Activated naive CD4-positive, alpha-beta T cell treated with anti-CD3 and anti-CD28 coated beads, Interleukin-2, amount 10 ng/mL, durations not matched to agents 7 days and 5 days (primary cell): ENCODE data around the gene DDX47.
A peak's percentile ranks its signal among the peaks of the same experiment; 100 is the strongest.
"Not testable (repeated sequence)": the region's sequence is repeated elsewhere in the genome, so short reads cannot be mapped to it uniquely, and the experiment has no call there.

Source experiments
- CTCF ChIA-PET: fragments of 350-600 bp; sonication (Branson Sonifier 250); formaldehyde crosslinking; loops from one replicate; lab custom pipeline; 2021; ENCODE audit warnings: antibody characterized with exemption; lab: Charles Lee
- DNase-seq: peaks from one replicate; pipeline ENCODE4 v3.0.0-alpha.2; 2020
- H3K27ac Mint-ChIP-seq: one replicate; pipeline ENCODE4 v1.8.0; 2021; ENCODE audit warnings: mild to moderate bottlenecking, moderate library complexity, mixed read lengths
- H3K27me3 Mint-ChIP-seq: one replicate; pipeline ENCODE4 v1.8.0; 2021; ENCODE audit warnings: mild to moderate bottlenecking, mixed read lengths
- H3K36me3 Mint-ChIP-seq: one replicate; pipeline ENCODE4 v1.8.0; 2021; ENCODE audit warnings: mixed read lengths
- H3K4me1 Mint-ChIP-seq: one replicate; pipeline ENCODE4 v1.8.0; 2021; ENCODE audit warnings: mixed read lengths
- H3K4me3 Mint-ChIP-seq: one replicate; pipeline ENCODE4 v1.8.0; 2021; ENCODE audit warnings: mild to moderate bottlenecking, moderate library complexity, mixed read lengths
- H3K9me3 Mint-ChIP-seq: one replicate; pipeline ENCODE4 v1.8.0; 2021; ENCODE audit warnings: mixed read lengths

Gene DDX47

GRCh38 chr12:12788675-12789368, 24.3 kb upstream of the DDX47 start:
- H3K4me1 Mint-ChIP-seq, result peaks cover 42% of the 10 kb centered on the region
- peak; percentile 74 for DNase-seq

GRCh38 chr12:12790956-12791355, 22.2 kb upstream of the DDX47 start:
- H3K4me1 Mint-ChIP-seq, result peaks cover 25% of the 10 kb centered on the region
- no peak overlapping the region for H3K27ac Mint-ChIP-seq
- no peak overlapping the region for H3K4me3 Mint-ChIP-seq
- H3K27me3 Mint-ChIP-seq, result no peaks in the 10 kb centered on the region
- CTCF ChIA-PET, result interaction anchor here (1.3 to 5.0 kb wide), 5 partner anchors 13 to 100 kb away, joined by 4 to 29 read pairs (median 12); partner anchors contain the start of gene GPRC5A
- peaks cover 1% of the 10 kb centered on the region for H3K36me3 Mint-ChIP-seq
- DNase-seq, result no peak
- H3K9me3 Mint-ChIP-seq, result no peaks in the 10 kb centered on the region

More at GRCh38 chr12:12788675-12789368, 24.3 kb upstream of the DDX47 start:
- H3K4me3 Mint-ChIP-seq, result peak overlapping the region; percentile 71
- CTCF ChIA-PET, result interaction anchor here (0.5 to 5.0 kb wide), 29 partner anchors 10 to 467 kb away, joined by 3 to 29 read pairs (median 4); partner anchors contain the start of genes DDX47 and GPRC5A
- H3K27ac Mint-ChIP-seq, result peak overlapping the region; percentile 87
- H3K27me3 Mint-ChIP-seq, result peaks cover 3% of the 10 kb centered on the region
- H3K36me3 Mint-ChIP-seq, result peaks cover 1% of the 10 kb centered on the region
- no peaks in the 10 kb centered on the region for H3K9me3 Mint-ChIP-seq

GRCh38 chr12:12791756-12792369, 21.3 kb upstream of the DDX47 start:
- CTCF ChIA-PET, result interaction anchor here (0.8 to 1.1 kb wide), 2 partner anchors 99 to 184 kb away, joined by 3 to 4 read pairs; partner anchors contain the start of gene GPRC5A
- DNase-seq, result no peak
- Mint-ChIP-seq H3K36me3 (peaks cover 1% of the 10 kb centered on the region), H3K4me3 (no peak overlapping the region), H3K27me3 (no peaks in the 10 kb centered on the region), H3K9me3 (no peaks in the 10 kb centered on the region), H3K4me1 (peaks cover 20% of the 10 kb centered on the region), H3K27ac (no peak overlapping the region)

- no peaks in the 10 kb centered on the region for H3K27me3 Mint-ChIP-seq
- H3K27ac Mint-ChIP-seq, result no peak overlapping the region
- peaks cover 1% of the 10 kb centered on the region for H3K36me3 Mint-ChIP-seq
- CTCF ChIA-PET, result interaction anchor here (0.8 to 1.8 kb wide), 4 partner anchors 21 to 184 kb away, joined by 3 to 7 read pairs (median 4); partner anchors contain the start of gene GPRC5A
- DNase-seq, result no peak
- no peak overlapping the region for H3K4me3 Mint-ChIP-seq
- H3K9me3 Mint-ChIP-seq, result no peaks in the 10 kb centered on the region
- H3K4me1 Mint-ChIP-seq, result peaks cover 17% of the 10 kb centered on the region
Measured at GRCh38 chr12:12792421-12792820, 20.7 kb upstream of the DDX47 start.

GRCh38 chr12:12794686-12795085, 18.5 kb upstream of the DDX47 start:
- Mint-ChIP-seq H3K27ac (no peak overlapping the region), H3K9me3 (peaks cover 1% of the 10 kb centered on the region), H3K4me1 (no peaks in the 10 kb centered on the region), H3K27me3 (no peaks in the 10 kb centered on the region), H3K4me3 (no peak overlapping the region), H3K36me3 (peaks cover 2% of the 10 kb centered on the region)
- DNase-seq, result no peak
- CTCF ChIA-PET, result interaction anchor here (1.5 kb wide), 1 partner anchor 18 kb away, joined by 4 read pairs; the partner anchor contains the start of gene DDX47

DNA sequence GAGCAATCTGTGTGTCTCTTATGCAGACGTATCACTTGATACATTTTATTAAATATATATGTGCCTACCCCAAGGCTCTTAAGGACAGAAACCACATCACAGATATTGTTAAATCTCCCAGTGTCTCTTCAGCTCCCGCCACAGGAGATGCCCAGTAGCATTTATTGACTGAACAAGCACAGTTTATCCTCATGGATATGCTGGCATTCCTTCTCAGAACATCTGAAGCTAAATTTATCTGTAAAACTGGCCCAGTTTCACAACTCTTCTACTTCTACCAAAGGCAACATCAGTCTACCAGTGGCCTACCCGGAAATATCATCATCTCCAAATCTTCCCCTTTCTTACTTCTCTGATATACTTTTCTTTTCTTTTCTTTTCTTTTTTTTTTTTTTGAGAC, 17.0 kb upstream of the DDX47 start:
- Mint-ChIP-seq H3K27ac (no peak overlapping the region), H3K27me3 (no peaks in the 10 kb centered on the region), H3K4me1 (peaks cover 2% of the 10 kb centered on the region), H3K9me3 (peaks cover 1% of the 10 kb centered on the region), H3K4me3 (no peak overlapping the region), H3K36me3 (peaks cover 2% of the 10 kb centered on the region)
- CTCF ChIA-PET, result no interaction called here
- DNase-seq, result no peak

GRCh38 chr12:12796928-12797793, 16.0 kb upstream of the DDX47 start:
- H3K27me3 Mint-ChIP-seq, result no peaks in the 10 kb centered on the region
- peaks cover 8% of the 10 kb centered on the region for H3K4me1 Mint-ChIP-seq
- H3K36me3 Mint-ChIP-seq, result peaks cover 4% of the 10 kb centered on the region
- H3K27ac Mint-ChIP-seq, result no peak overlapping the region
- H3K4me3 Mint-ChIP-seq, result no peak overlapping the region
- CTCF ChIA-PET, result interaction anchor here (1.5 kb wide), 2 partner anchors 17 to 41 kb away, joined by 3 to 5 read pairs; no protein-coding TSS in a partner anchor
- DNase-seq, result no peak
- H3K9me3 Mint-ChIP-seq, result peaks cover 1% of the 10 kb centered on the region

GRCh38 chr12:12797794-12798152, 15.4 kb upstream of the DDX47 start:
- H3K4me3 Mint-ChIP-seq, result no peak overlapping the region
- H3K27me3 Mint-ChIP-seq, result no peaks in the 10 kb centered on the region
- peaks cover 7% of the 10 kb centered on the region for H3K36me3 Mint-ChIP-seq
- H3K27ac Mint-ChIP-seq, result no peak overlapping the region
- no peak for DNase-seq
- H3K4me1 Mint-ChIP-seq, result peaks cover 14% of the 10 kb centered on the region
- CTCF ChIA-PET, result interaction anchor here (0.9 to 1.5 kb wide), 3 partner anchors 15 to 40 kb away, joined by 3 to 5 read pairs (median 3); no protein-coding TSS in a partner anchor
- peaks cover 1% of the 10 kb centered on the region for H3K9me3 Mint-ChIP-seq

GRCh38 chr12:12798480-12798879, 14.7 kb upstream of the DDX47 start:
- Mint-ChIP-seq H3K36me3 (peaks cover 7% of the 10 kb centered on the region), H3K27me3 (no peaks in the 10 kb centered on the region), H3K27ac (no peak overlapping the region), H3K9me3 (peaks cover 1% of the 10 kb centered on the region), H3K4me3 (no peak overlapping the region), H3K4me1 (peaks cover 21% of the 10 kb centered on the region)
- CTCF ChIA-PET, result interaction anchor here (0.9 to 1.5 kb wide), 3 partner anchors 9 to 15 kb away, joined by 3 to 5 read pairs (median 5); no protein-coding TSS in a partner anchor
- no peak for DNase-seq

- H3K27ac Mint-ChIP-seq, result no peak overlapping the region
- CTCF ChIA-PET, result interaction anchor here (1.0 kb wide), 1 partner anchor 10 kb away, joined by 5 read pairs; no protein-coding TSS in a partner anchor
- peaks cover 1% of the 10 kb centered on the region for H3K9me3 Mint-ChIP-seq
- peaks cover 7% of the 10 kb centered on the region for H3K36me3 Mint-ChIP-seq
- H3K4me3 Mint-ChIP-seq, result no peak overlapping the region
- H3K27me3 Mint-ChIP-seq, result no peaks in the 10 kb centered on the region
- no peak for DNase-seq
- peaks cover 30% of the 10 kb centered on the region for H3K4me1 Mint-ChIP-seq
Measured at GRCh38 chr12:12799163-12799920, 13.8 kb upstream of the DDX47 start.

DNA sequence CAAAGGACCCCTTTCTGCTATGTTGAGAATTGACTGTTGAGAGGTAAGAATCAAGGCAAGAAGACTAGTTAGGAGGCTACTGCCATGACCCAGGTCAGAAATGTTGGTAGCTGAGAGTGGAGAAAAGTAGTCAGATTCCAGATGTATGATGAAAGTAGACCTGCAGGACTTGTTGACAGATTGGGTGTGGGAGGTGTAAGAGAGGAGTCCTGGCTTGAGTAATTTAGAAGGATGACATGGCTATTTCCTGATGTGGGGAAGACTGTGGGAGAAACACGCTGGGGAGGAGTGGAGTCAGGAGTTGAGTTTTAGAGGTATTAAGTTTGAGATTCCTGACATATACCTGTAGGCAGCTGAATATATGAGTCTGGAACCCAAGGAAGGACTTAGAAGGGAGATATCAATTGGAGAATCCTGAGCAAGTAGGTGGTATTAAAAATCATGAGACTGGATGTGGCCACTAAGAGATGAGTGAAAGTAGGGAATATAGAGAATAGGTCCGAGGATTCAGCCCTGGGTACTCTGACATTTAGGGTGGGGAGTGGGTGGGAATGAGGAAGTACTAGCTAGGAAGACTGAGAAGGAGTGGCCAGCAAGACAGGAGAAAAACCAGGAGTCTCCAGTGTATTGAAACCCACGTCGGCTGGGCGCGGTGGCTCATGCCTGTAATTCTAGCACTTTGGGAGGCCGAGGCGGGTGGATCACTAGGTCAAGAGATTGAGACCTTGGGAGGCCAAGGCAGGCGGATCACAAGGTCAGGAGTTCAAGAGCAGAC, 12.6 kb upstream of the DDX47 start:
- peaks cover 1% of the 10 kb centered on the region for H3K9me3 Mint-ChIP-seq
- CTCF ChIA-PET, result interaction anchor here (0.6 to 0.8 kb wide), 2 partner anchors 13 to 95 kb away, joined by 3 read pairs; partner anchors contain the start of gene DDX47
- DNase-seq, result no peak
- no peaks in the 10 kb centered on the region for H3K27me3 Mint-ChIP-seq
- H3K27ac Mint-ChIP-seq, result no peak overlapping the region
- peaks cover 40% of the 10 kb centered on the region for H3K4me1 Mint-ChIP-seq
- peaks cover 7% of the 10 kb centered on the region for H3K36me3 Mint-ChIP-seq
- no peak overlapping the region for H3K4me3 Mint-ChIP-seq

GRCh38 chr12:12801656-12802055, 11.5 kb upstream of the DDX47 start:
- Mint-ChIP-seq H3K4me1 (peaks cover 48% of the 10 kb centered on the region), H3K27ac (peak overlapping the region; percentile 46)
- CTCF ChIA-PET, H3K9me3 Mint-ChIP-seq, H3K36me3 Mint-ChIP-seq, H3K27me3 Mint-ChIP-seq, DNase-seq, H3K4me3 Mint-ChIP-seq: not testable (repeated sequence)
